Activated naive CD4-positive, alpha-beta T cell treated with anti-CD3 and anti-CD28 coated beads, Interleukin-2, amount 10 ng/mL, durations not matched to agents 7 days and 5 days (primary cell): Measurements from ENCODE around the gene SYT11.
"Not testable (repeated sequence)": the region's sequence is repeated elsewhere in the genome, so short reads cannot be mapped to it uniquely, and the experiment has no call there.

Experiments
- CTCF ChIA-PET: fragments of 350-600 bp; sonication (Branson Sonifier 250); formaldehyde crosslinking; loops from one replicate; lab custom pipeline; 2021; ENCODE audit warnings: antibody characterized with exemption; lab: Charles Lee
- DNase-seq: peaks from one replicate; pipeline ENCODE4 v3.0.0-alpha.2; 2020
- H3K27ac Mint-ChIP-seq: one replicate; pipeline ENCODE4 v1.8.0; 2021; ENCODE audit warnings: mild to moderate bottlenecking, moderate library complexity, mixed read lengths
- H3K27me3 Mint-ChIP-seq: one replicate; pipeline ENCODE4 v1.8.0; 2021; ENCODE audit warnings: mild to moderate bottlenecking, mixed read lengths
- H3K36me3 Mint-ChIP-seq: one replicate; pipeline ENCODE4 v1.8.0; 2021; ENCODE audit warnings: mixed read lengths
- H3K4me1 Mint-ChIP-seq: one replicate; pipeline ENCODE4 v1.8.0; 2021; ENCODE audit warnings: mixed read lengths
- H3K4me3 Mint-ChIP-seq: one replicate; pipeline ENCODE4 v1.8.0; 2021; ENCODE audit warnings: mild to moderate bottlenecking, moderate library complexity, mixed read lengths
- H3K9me3 Mint-ChIP-seq: one replicate; pipeline ENCODE4 v1.8.0; 2021; ENCODE audit warnings: mixed read lengths

Gene SYT11

DNA sequence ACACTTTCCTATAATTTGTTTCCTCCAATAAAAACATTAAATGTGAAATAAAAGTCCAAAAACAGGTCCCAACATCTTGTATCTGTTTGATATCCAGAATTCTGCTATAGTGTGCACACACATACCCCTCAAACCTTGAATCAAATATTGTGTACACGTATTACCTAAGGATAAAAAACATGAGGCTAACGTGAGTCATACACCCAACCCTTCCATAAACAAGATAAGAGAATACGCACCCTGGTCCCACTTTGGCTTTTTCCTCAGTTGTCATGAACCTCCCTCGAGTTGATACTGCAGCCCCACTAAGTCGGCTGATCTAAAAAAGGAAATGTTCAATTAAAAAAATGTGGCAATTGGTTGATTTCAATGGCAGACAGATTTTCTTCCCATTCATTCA, 69.7 kb downstream of the SYT11 start:
- H3K9me3 Mint-ChIP-seq, result no peaks in the 10 kb centered on the region
- peaks cover 42% of the 10 kb centered on the region for H3K4me1 Mint-ChIP-seq
- DNase-seq, result no peak
- H3K27ac Mint-ChIP-seq, result no peak overlapping the region
- peaks cover 52% of the 10 kb centered on the region for H3K36me3 Mint-ChIP-seq
- H3K4me3 Mint-ChIP-seq, result no peak overlapping the region
- CTCF ChIA-PET, result interaction anchor here (6.7 kb wide), 1 partner anchor 60 kb away, joined by 52 read pairs; no protein-coding TSS in a partner anchor
- H3K27me3 Mint-ChIP-seq, result no peaks in the 10 kb centered on the region

DNA sequence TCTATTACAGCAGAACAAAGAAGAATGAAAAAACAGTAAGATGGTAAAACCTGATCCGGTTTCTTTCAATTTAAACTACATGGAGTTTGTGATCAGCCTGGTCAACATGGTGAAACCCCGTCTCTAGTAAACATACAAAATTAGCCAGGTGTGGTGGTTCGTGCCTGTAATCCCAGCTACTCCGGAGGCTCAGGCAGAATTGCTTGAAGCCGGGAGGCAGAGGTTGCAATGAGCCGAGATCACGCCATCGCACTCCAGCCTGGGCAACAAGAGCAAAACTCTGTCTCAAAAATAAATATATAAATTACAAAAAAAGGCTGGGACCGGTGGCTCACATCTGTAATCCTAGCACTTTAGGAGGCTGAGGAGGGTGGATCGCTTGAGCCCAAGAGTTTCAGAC, 71.4 kb downstream of the SYT11 start:
- H3K9me3 Mint-ChIP-seq, H3K27me3 Mint-ChIP-seq, DNase-seq: not testable (repeated sequence)
- Mint-ChIP-seq H3K27ac (peak overlapping the region; percentile 80), H3K4me3 (peak overlapping the region; percentile 47), H3K36me3 (peaks cover 48% of the 10 kb centered on the region), H3K4me1 (peaks cover 42% of the 10 kb centered on the region)
- CTCF ChIA-PET, result interaction anchor here (1.0 to 6.7 kb wide), 2 partner anchors 15 to 59 kb away, joined by 3 to 52 read pairs; no protein-coding TSS in a partner anchor

DNA sequence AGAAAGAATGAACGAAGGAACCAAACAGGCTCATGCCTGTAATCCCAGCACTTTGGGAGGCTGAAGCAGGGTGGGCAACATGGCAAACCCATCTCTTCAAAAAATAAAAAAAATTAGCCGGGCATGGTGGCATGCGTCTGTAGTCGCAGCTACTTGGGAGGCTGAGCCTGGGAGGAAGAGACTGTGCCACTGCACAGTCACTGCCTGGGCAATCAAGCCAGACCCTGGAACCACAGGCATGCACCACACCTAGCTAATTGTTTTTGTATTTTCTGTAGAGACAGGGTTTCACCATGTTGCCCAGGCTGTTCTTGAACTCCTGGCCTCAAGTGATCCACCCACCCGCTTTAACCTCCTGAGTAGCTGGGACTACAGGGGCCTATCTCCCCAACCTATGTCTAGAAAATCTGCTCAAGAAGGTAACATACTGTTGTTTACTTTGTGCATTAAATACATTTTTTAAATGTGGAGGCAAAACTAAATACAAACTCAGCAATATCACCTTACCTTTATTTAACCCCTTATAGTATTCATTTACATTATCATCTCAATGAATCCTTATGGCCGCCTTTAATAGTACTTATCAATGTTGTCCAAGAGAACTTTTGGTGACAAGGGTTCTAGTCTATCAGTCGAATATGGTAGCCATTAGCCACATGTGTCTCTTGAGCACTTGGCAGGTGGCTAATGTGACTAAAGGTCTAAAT, 72.1 kb downstream of the SYT11 start:
- Mint-ChIP-seq H3K4me3 (peak overlapping the region; percentile 37), H3K9me3 (no peaks in the 10 kb centered on the region), H3K27ac (peak overlapping the region; percentile 24), H3K4me1 (peaks cover 48% of the 10 kb centered on the region), H3K27me3 (no peaks in the 10 kb centered on the region), H3K36me3 (peaks cover 42% of the 10 kb centered on the region)
- no peak for DNase-seq
- CTCF ChIA-PET, result interaction anchor here (1.0 to 6.7 kb wide), 3 partner anchors 27 to 133 kb away, joined by 3 to 52 read pairs (median 8); no protein-coding TSS in a partner anchor

DNA sequence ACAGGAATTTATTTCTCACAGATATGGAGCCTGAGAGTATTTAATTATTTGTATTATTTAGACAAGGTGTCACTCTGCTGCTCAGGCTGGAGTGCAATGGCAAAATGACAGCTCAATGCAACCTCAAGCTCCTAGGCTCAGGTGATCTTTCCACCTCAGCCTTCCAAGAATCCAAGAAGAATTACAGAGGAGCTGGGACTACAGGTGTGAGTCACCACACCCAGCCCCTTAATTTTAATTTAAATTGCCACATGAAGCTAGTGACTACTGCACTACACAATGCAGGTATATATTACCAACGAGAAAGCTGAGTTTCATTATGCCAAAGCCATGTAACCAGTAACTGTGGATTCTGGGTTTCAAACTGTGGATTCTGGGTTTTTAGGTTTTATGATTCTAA, 72.7 kb downstream of the SYT11 start:
- Mint-ChIP-seq H3K9me3 (no peaks in the 10 kb centered on the region), H3K4me1 (peaks cover 48% of the 10 kb centered on the region), H3K27me3 (no peaks in the 10 kb centered on the region), H3K36me3 (peaks cover 36% of the 10 kb centered on the region), H3K27ac (peak overlapping the region; percentile 24), H3K4me3 (peak overlapping the region; percentile 37)
- DNase-seq, result no peak
- CTCF ChIA-PET, result interaction anchor here (0.7 to 6.7 kb wide), 5 partner anchors 28 to 134 kb away, joined by 3 to 52 read pairs (median 6); no protein-coding TSS in a partner anchor

DNA sequence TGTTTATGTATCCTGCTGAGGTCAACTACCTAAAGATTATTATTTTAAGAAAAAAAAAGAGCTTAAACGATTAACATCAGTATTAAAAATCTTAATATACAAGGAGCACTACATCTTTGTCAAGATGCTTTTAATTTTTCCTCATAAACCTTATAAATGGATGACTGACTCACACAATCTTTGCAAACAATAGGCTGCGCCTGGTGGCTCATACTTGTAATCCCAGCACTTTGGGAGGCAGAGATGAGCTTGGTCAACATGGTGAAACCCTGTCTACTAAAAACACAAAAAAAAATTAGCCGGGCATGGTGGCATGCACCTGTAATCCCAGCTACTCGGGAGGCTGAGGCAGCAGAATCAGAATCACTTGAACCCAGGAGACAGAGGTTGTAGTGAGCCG, 73.1 kb downstream of the SYT11 start:
- no peak for DNase-seq
- Mint-ChIP-seq H3K36me3 (peaks cover 33% of the 10 kb centered on the region), H3K27ac (peak overlapping the region; percentile 24), H3K4me1 (peaks cover 48% of the 10 kb centered on the region), H3K4me3 (peak overlapping the region; percentile 52), H3K9me3 (no peaks in the 10 kb centered on the region), H3K27me3 (no peaks in the 10 kb centered on the region)
- CTCF ChIA-PET, result interaction anchor here (0.7 to 6.7 kb wide), 6 partner anchors 28 to 134 kb away, joined by 3 to 52 read pairs (median 4); no protein-coding TSS in a partner anchor

DNA sequence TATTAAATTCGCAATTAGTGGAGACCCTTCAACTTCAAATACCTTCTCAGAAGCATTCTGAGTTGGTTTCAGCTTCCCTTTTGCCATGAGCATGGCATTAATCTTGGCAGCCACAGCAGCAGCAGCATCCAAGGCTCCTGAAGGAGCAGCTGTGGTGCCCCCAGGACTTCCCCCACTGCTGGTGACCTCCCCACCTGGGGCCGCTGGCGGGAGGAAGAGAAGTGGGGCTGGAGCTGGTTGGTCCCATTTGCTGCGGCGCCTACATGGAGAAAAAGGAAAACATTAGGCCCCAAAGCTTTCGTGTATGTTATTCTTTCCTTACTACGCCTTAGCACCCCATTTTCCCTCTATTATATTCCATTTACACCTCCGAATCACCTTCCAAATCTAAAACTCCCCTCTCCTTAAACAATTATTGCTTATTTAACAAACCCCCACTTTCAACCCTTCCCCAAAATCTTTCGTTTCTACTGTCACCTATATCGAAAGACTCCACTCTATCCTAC, 74.3 kb downstream of the SYT11 start:
- CTCF ChIA-PET, result interaction anchor here (0.6 to 6.7 kb wide), 13 partner anchors 12 to 135 kb away, joined by 3 to 52 read pairs (median 4); partner anchors contain the start of gene ARHGEF2
- Mint-ChIP-seq H3K27me3 (no peaks in the 10 kb centered on the region), H3K4me3 (no peak overlapping the region), H3K4me1 (peaks cover 54% of the 10 kb centered on the region), H3K36me3 (peaks cover 28% of the 10 kb centered on the region), H3K9me3 (no peaks in the 10 kb centered on the region), H3K27ac (no peak overlapping the region)
- DNase-seq, result no peak

DNA sequence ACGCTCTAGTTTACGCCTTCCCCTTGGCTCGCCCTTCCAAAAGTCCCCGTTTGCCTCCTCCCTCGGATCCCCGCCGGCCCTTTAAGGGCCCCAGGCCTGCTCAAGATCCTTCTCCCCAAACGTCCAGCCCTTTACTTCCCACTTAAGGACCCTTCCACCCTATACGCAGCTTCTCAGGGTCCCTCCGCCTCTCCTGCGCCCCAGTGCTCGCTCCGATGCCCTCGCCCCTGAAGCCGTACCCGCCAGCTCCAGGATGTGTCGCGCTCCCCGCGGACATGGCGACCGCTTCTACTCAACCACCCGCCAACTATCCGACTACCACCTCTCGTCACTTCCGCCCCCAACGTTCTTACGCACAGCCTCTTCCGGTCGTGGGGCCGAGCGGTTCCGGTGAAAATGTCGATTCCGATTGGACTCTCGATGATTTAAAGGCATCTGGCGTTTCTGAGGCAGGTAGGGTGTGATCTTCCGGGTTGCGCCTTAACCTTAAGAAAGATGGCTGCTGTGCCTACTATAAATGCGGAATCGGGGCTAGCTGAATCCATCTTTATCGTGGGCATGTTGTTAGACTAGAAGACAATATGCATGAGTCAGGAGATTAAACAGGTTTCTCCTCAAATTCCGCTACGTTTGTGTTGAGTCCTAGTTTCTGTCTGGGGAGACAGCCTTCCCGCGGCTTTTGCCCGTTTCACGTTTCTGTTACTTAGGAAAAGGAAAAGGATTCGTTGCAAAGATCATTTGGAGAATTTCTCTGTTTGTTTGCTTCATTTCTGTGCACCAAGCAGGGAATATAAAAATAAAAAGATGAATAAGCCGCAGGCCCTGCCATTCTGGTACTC, 74.9 kb downstream of the SYT11 start, which contains the start of gene KHDC4:
Gene KHDC4, minus strand, starts transcription at position 317 of the 839 bp plus-strand sequence. Its CDS starts 40 bp downstream, at position 277.
- H3K4me1 Mint-ChIP-seq, result peaks cover 50% of the 10 kb centered on the region
- H3K4me3 Mint-ChIP-seq, result no peak within 1 kb of the TSS
- H3K27ac Mint-ChIP-seq, result peak within 1 kb of the TSS; percentile 68
- H3K9me3 Mint-ChIP-seq, result no peaks in the 10 kb centered on the region
- CTCF ChIA-PET, result interaction anchor here (0.6 to 6.7 kb wide), 13 partner anchors 11 to 134 kb away, joined by 3 to 52 read pairs (median 3); partner anchors contain the start of gene ARHGEF2
- no peaks in the 10 kb centered on the region for H3K27me3 Mint-ChIP-seq
- peaks cover 24% of the 10 kb centered on the region for H3K36me3 Mint-ChIP-seq
- DNase-seq, result peak; percentile 97
